AG09319 (cell line): ENCODE results near the gene PCDHGA12.
A peak's percentile ranks its signal among the peaks of the same experiment; 100 is the strongest.

ENCODE experiments used
- DNase-seq: peaks from one replicate; pipeline ENCODE4 v3.0.0-alpha.2; 2010; ENCODE audit warnings: low read depth; ENCODE audit errors: extremely low read depth
- CTCF ChIP-seq: IDR thresholded peaks from 2 replicates; pipeline ENCODE4 v1.5.1; 2011; ENCODE audit warnings: low read depth, mild to moderate bottlenecking, inconsistent platforms, low read length, moderate library complexity

PCDHGA12 gene

GRCh38 chr5:141477044-141477575, 46.8 kb downstream of the PCDHGA12 start:
- no peak for DNase-seq
- TF ChIP-seq CTCF = no peak

DNA sequence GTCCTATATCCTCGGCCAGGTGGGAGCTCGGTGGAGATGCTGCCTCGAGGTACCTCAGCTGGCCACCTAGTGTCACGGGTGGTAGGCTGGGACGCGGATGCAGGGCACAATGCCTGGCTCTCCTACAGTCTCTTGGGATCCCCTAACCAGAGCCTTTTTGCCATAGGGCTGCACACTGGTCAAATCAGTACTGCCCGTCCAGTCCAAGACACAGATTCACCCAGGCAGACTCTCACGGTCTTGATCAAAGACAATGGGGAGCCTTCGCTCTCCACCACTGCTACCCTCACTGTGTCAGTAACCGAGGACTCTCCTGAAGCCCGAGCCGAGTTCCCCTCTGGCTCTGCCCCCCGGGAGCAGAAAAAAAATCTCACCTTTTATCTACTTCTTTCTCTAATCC, 47.5 kb downstream of the PCDHGA12 start:
- DNase-seq = no peak

DNA sequence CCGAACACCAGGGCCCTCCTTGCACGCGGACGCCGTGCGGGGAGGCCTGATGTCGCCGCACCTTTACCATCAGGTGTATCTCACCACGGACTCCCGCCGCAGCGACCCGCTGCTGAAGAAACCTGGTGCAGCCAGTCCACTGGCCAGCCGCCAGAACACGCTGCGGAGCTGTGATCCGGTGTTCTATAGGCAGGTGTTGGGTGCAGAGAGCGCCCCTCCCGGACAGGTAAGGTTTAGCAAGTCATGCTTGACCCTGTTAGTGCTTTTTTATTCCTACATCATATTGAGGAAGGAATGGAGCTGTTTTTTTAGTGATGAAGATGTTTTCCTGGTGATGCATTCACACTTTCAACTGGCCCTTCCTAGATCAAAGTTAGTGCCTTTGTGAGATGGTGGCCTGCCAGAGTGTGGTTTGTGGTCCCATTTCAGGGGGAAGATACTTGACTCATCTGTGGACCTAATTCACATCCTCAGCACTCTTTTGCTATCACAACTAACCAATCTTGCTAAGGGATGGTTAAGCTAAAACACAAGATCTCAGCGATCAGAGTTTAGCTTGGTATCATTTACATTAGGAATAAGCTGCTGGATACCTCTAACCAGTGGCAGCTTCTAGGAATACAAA, 48.1 kb downstream of the PCDHGA12 start:
- TF ChIP-seq CTCF = peak; percentile 29
- DNase-seq = no peak

More for the DNA sequence above, 47.5 kb downstream of the PCDHGA12 start:
- TF ChIP-seq CTCF = no peak

DNA sequence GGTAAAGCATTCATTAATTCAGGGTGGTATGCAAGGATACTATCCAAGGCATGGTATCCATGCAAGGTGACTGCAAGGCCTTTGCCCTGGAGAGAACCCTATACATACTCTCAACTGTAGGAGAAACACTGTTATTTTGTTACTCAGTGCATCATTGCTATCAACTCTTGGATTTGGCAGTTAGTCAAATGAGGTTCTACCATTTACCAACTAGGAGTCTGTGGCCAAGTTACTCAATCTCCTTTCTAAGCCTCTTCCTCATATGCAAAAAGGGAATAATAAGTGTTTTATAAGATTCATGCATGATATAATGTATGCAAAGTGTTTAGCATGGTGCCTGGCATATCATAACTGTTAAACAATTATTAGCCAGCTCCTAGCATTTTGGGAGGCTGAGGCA, 49.5 kb downstream of the PCDHGA12 start:
- no peak for TF ChIP-seq CTCF
- no peak for DNase-seq
